Neural progenitor cell (in vitro differentiated cells): ENCODE measurements around the gene CDKN2A. TPM values are rescaled to one million over a fixed set of nuclear protein-coding genes. Genes with fewer than 3 reads are reported as not detected.
A peak's percentile ranks its signal among the peaks of the same experiment; 100 is the strongest.
"Not testable (repeated sequence)": the region's sequence is repeated elsewhere in the genome, so short reads cannot be mapped to it uniquely, and the experiment has no call there.

Experiments
- DNase-seq: peaks from one replicate; pipeline ENCODE4 v3.0.0-alpha.2; 2016; ENCODE audit warnings: low spot score
- H2AFZ ChIP-seq: fragments of 200-600 bp; sonication (generic); replicated peaks from 2 replicates; pipeline ENCODE4 v1.6.1; 2016; ENCODE audit warnings: antibody characterized with exemption
- H3F3A ChIP-seq: fragments of 200-600 bp; sonication (generic); 2 replicates; pipeline ENCODE4 v1.6.1; 2016; ENCODE audit warnings: antibody characterized with exemption, low read depth
- H3K27ac ChIP-seq: fragments of 200-600 bp; sonication (generic); 2 replicates; pipeline ENCODE4 v1.5.1; 2016; ENCODE audit warnings: mild to moderate bottlenecking
- H3K27me3 ChIP-seq: fragments of 200-600 bp; sonication (generic); 2 replicates; pipeline ENCODE4 v1.6.1; 2016; ENCODE audit warnings: mild to moderate bottlenecking, moderate library complexity
- H3K36me3 ChIP-seq: fragments of 200-600 bp; sonication (generic); 2 replicates; pipeline ENCODE4 v1.5.1; 2016
- H3K4me1 ChIP-seq: fragments of 200-600 bp; sonication (generic); 2 replicates; pipeline ENCODE4 v1.6.1; 2016; ENCODE audit warnings: mixed run types
- H3K4me2 ChIP-seq: fragments of 200-600 bp; sonication (generic); 2 replicates; pipeline ENCODE4 v1.6.1; 2016
- H3K4me3 ChIP-seq: fragments of 200-600 bp; sonication (generic); 2 replicates; pipeline ENCODE4 v1.5.1; 2016
- H3K79me2 ChIP-seq: fragments of 200-600 bp; sonication (generic); 2 replicates; pipeline ENCODE4 v1.6.1; 2016; ENCODE audit warnings: low read depth
- H3K9ac ChIP-seq: fragments of 200-600 bp; sonication (generic); 2 replicates; pipeline ENCODE4 v1.6.1; 2016
- H3K9me3 ChIP-seq: fragments of 200-600 bp; sonication (generic); 2 replicates; pipeline ENCODE4 v1.5.1; 2016; ENCODE audit warnings: low read depth
- H4K20me1 ChIP-seq: fragments of 200-600 bp; sonication (generic); 2 replicates; pipeline ENCODE4 v1.6.1; 2016; ENCODE audit warnings: low read depth
- H3K27ac Mint-ChIP-seq: 3 replicates; pipeline ENCODE4 v1.8.0; 2021; ENCODE audit warnings: mixed read lengths
- H3K27me3 Mint-ChIP-seq: 2 replicates; pipeline ENCODE4 v1.8.0; 2022; ENCODE audit warnings: low read depth, mild to moderate bottlenecking, inconsistent platforms, moderate library complexity, mixed read lengths; ENCODE audit not compliant: insufficient read depth
- H3K36me3 Mint-ChIP-seq: 3 replicates; pipeline ENCODE4 v1.8.0; 2021; ENCODE audit warnings: mixed read lengths
- H3K4me1 Mint-ChIP-seq: 3 replicates; pipeline ENCODE4 v1.8.0; 2021; ENCODE audit warnings: mixed read lengths
- H3K4me3 Mint-ChIP-seq: 3 replicates; pipeline ENCODE4 v1.8.0; 2021; ENCODE audit warnings: mild to moderate bottlenecking, moderate library complexity, mixed read lengths
- H3K9me3 Mint-ChIP-seq: 3 replicates; pipeline ENCODE4 v1.8.0; 2020; ENCODE audit warnings: mixed read lengths
- EZH2 ChIP-seq: fragments of 200-600 bp; sonication (generic); IDR thresholded peaks from 2 replicates; pipeline ENCODE4 v1.6.1; 2017; ENCODE audit warnings: antibody characterized with exemption, mild to moderate bottlenecking, moderate library complexity
- EZH2phosphoT487 ChIP-seq: fragments of 200-600 bp; sonication (generic); IDR thresholded peaks from 2 replicates; pipeline ENCODE4 v1.6.1; 2017; ENCODE audit warnings: antibody characterized with exemption
- total RNA-seq: library from RNA; depleted of rRNA; stranded (reverse); fragments of >200 nt; gene quantifications from 2 replicates; pipeline ENCODE4 v1.2.3, GENCODE V29; 2015; ENCODE audit warnings: low replicate concordance
- TF ChIP-seq, protein P1 (sequence below): fragments of 200-600 bp; sonication (generic); IDR thresholded peaks from 2 replicates; pipeline ENCODE4 v1.5.1; 2017; ENCODE audit warnings: antibody characterized with exemption, mild to moderate bottlenecking

Gene CDKN2A
- total RNA-seq, 1 donor from 2014 or later, result not detected

DNA sequence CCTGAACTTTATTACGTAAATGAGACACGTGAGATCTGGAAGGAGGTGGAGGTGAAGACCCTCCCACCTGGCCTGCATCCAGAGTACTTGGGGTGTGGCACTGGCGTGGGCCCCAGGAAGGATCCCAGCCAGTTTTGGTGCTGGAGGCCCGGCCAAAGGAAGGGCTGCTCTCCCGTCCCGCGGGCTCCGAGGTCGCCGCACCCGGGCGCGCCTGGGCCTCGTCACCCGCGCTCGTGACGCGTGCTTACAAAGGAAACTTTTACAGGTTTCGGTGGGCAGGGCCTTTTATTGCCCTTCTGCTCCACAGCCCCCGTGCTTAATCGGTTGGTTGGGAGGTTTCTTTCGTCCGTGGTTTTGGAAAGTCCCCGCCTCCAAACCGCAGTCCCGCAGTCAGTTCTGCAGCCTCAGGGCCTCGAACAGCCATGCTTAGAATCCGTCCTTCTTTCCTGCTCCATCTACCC is 29.2 kb downstream of the CDKN2A start:
- H3K79me2 ChIP-seq, result no peaks in the 10 kb centered on the region
- Mint-ChIP-seq H3K27ac (no peak overlapping the region), H3K36me3 (peaks cover 2% of the 10 kb centered on the region), H3K4me1 (peaks cover 13% of the 10 kb centered on the region), H3K4me3 (peak overlapping the region; percentile 79), H3K9me3 (peaks cover 15% of the 10 kb centered on the region), H3K27me3 (peaks cover 69% of the 10 kb centered on the region)
- H3K9ac ChIP-seq, result no peak overlapping the region
- H3K4me1 ChIP-seq, result peaks cover 6% of the 10 kb centered on the region
- no peaks in the 10 kb centered on the region for H3K9me3 ChIP-seq
- peaks cover 11% of the 10 kb centered on the region for H3F3A ChIP-seq
- H4K20me1 ChIP-seq, result peaks cover 59% of the 10 kb centered on the region
- peak; percentile 22 for DNase-seq
- peaks cover 90% of the 10 kb centered on the region for H3K27me3 ChIP-seq
- H3K36me3 ChIP-seq, result no peaks in the 10 kb centered on the region
- H3K27ac ChIP-seq, result no peak overlapping the region
- H3K4me2 ChIP-seq, result peak overlapping the region; percentile 83
- peak overlapping the region; percentile 46 for H3K4me3 ChIP-seq
- H2AFZ ChIP-seq, result peak overlapping the region; percentile 53
- no peak for TF ChIP-seq EZH2phosphoT487
- TF ChIP-seq EZH2, result no peak
- TF ChIP-seq, protein P1, sequence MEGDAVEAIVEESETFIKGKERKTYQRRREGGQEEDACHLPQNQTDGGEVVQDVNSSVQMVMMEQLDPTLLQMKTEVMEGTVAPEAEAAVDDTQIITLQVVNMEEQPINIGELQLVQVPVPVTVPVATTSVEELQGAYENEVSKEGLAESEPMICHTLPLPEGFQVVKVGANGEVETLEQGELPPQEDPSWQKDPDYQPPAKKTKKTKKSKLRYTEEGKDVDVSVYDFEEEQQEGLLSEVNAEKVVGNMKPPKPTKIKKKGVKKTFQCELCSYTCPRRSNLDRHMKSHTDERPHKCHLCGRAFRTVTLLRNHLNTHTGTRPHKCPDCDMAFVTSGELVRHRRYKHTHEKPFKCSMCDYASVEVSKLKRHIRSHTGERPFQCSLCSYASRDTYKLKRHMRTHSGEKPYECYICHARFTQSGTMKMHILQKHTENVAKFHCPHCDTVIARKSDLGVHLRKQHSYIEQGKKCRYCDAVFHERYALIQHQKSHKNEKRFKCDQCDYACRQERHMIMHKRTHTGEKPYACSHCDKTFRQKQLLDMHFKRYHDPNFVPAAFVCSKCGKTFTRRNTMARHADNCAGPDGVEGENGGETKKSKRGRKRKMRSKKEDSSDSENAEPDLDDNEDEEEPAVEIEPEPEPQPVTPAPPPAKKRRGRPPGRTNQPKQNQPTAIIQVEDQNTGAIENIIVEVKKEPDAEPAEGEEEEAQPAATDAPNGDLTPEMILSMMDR, result no peak

DNA sequence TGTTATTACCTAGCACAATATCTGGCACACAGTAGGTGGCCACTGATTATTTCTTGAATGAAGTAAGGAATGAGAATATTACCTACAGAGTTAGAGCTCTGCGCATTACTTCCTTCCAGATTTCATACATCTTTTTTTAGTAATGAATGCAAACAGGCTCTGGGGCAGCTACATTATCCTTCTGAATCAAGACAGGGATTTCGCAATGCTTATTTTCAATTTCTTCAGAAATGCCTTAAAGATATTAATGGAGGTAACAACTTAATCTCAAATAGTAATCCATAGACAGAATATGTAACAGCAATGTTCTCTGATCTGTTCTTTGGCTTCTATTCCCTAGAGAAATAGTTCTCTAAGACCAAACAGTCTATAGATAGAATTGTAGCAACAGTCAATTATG is 32.6 kb downstream of the CDKN2A start:
- TF ChIP-seq, protein P1, result no peak
- H3K79me2 ChIP-seq, result no peaks in the 10 kb centered on the region
- H4K20me1 ChIP-seq, result peaks cover 26% of the 10 kb centered on the region
- H2AFZ ChIP-seq, result no peak overlapping the region
- H3F3A ChIP-seq, result no peaks in the 10 kb centered on the region
- Mint-ChIP-seq H3K4me3 (no peak overlapping the region), H3K27ac (no peak overlapping the region), H3K27me3 (peaks cover 36% of the 10 kb centered on the region), H3K9me3 (peaks cover 15% of the 10 kb centered on the region), H3K36me3 (peaks cover 2% of the 10 kb centered on the region), H3K4me1 (peaks cover 9% of the 10 kb centered on the region)
- H3K27ac ChIP-seq, result no peak overlapping the region
- H3K27me3 ChIP-seq, result peaks cover 56% of the 10 kb centered on the region
- H3K9me3 ChIP-seq, result no peaks in the 10 kb centered on the region
- no peak overlapping the region for H3K4me2 ChIP-seq
- H3K4me1 ChIP-seq, result peaks cover 6% of the 10 kb centered on the region
- H3K4me3 ChIP-seq, result no peak overlapping the region
- no peak overlapping the region for H3K9ac ChIP-seq
- no peaks in the 10 kb centered on the region for H3K36me3 ChIP-seq
- no peak for DNase-seq

DNA sequence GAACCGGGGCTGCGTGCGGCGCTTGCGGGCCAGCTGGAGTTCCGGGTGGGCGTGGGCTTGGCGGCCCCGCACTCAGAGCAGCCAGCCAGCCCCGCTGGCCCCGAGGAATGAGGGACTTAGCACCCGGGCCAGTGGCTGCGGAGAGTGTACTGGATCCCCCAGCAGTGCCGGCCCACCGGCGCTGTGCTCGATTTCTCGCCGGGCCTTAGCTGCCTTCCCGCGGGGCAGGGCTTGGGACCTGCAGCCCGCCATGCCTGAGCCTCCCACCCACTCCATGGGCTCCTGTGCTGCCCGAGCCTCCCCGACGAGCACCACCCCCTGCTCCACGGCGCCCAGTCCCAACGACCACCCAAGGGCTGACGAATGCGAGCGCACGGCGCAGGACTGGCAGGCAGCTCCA is 34.9 kb downstream of the CDKN2A start:
- not testable (repeated sequence) for H3K4me3 Mint-ChIP-seq
- H3K27me3 Mint-ChIP-seq, result peaks cover 16% of the 10 kb centered on the region

DNA sequence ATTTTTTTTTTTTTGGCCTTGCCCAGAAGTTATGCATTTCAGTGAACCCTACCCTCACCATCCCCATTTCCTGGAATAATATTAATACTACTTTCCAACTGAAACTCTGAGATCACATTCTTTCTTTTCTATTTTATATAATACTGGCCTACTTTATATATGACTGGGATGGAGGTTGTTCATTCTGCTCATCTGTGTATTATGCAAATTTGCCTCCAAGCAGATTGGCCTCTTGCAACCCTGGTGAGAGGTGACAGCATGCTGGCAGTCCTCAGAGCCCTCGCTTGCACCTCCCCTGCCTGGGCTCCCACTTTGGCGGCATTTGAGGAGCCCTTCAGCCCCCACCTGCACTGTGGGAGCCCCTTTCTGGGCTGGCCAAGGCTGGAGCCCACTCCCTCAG is 35.4 kb downstream of the CDKN2A start:
- Histone ChIP-seq H3K4me1 (no peaks in the 10 kb centered on the region), H3K4me3 (no peak overlapping the region), H3K9me3 (no peaks in the 10 kb centered on the region), H4K20me1 (peaks cover under 1% of the 10 kb centered on the region), H3F3A (no peaks in the 10 kb centered on the region), H2AFZ (no peak overlapping the region), H3K27me3 (peaks cover 29% of the 10 kb centered on the region), H3K27ac (no peak overlapping the region), H3K79me2 (no peaks in the 10 kb centered on the region), H3K4me2 (no peak overlapping the region), H3K36me3 (no peaks in the 10 kb centered on the region), H3K9ac (no peak overlapping the region)
- no peak for DNase-seq
- TF ChIP-seq, protein P1, result no peak
- TF ChIP-seq EZH2 (no peak), EZH2phosphoT487 (no peak)
- H3K4me1 Mint-ChIP-seq, result no peaks in the 10 kb centered on the region
- H3K9me3 Mint-ChIP-seq, result peaks cover 11% of the 10 kb centered on the region
- no peak overlapping the region for H3K4me3 Mint-ChIP-seq
- H3K27me3 Mint-ChIP-seq, result peaks cover 12% of the 10 kb centered on the region
- H3K27ac Mint-ChIP-seq, result no peak overlapping the region
- peaks cover 2% of the 10 kb centered on the region for H3K36me3 Mint-ChIP-seq

More for the DNA sequence above, 34.9 kb downstream of the CDKN2A start:
- not testable (repeated sequence) for H3K9me3 ChIP-seq, H3K9ac ChIP-seq, H3K36me3 ChIP-seq, H3K27ac Mint-ChIP-seq, H3K4me1 Mint-ChIP-seq, H3K4me1 ChIP-seq, H3F3A ChIP-seq, H3K4me2 ChIP-seq, H4K20me1 ChIP-seq, H3K4me3 ChIP-seq, H2AFZ ChIP-seq, DNase-seq, H3K79me2 ChIP-seq, H3K27ac ChIP-seq, H3K36me3 Mint-ChIP-seq
- H3K27me3 ChIP-seq, result peaks cover 33% of the 10 kb centered on the region
- H3K9me3 Mint-ChIP-seq, result peaks cover 13% of the 10 kb centered on the region
